K562 (cell line): Measurements from ENCODE around the gene FTSJ1.
"Not testable (repeated sequence)": the region's sequence is repeated elsewhere in the genome, so short reads cannot be mapped to it uniquely, and the experiment has no call there.

Source experiments
- ARHGAP35 ChIP-seq: fragments of 450-650 bp; IDR thresholded peaks from 2 replicates; pipeline ENCODE4 v1.6.1; 2018; ENCODE audit not compliant: partially characterized antibody
- ATF2 ChIP-seq: sonication (generic); formaldehyde crosslinking; IDR thresholded peaks from 2 replicates; pipeline ENCODE4 v1.8.1; 2022; ENCODE audit warnings: missing genetic modification reagents
- ATF7 ChIP-seq: fragments of 450-650 bp; IDR thresholded peaks from 2 replicates; pipeline ENCODE4 v1.7.1; 2014; ENCODE audit warnings: mild to moderate bottlenecking, moderate library complexity
- CTCF ChIP-seq, 3 experiments: IDR thresholded peaks in 2 of 3; conservative IDR thresholded peaks in 1 of 3; 2 replicates each; pipeline ENCODE4 v1.5.1; 2011 to 2012; ENCODE audit warnings: low read length in 3 of 3, mild to moderate bottlenecking in 3 of 3, control low read depth in 2 of 3, improper control_type of control experiment in 1 of 3, inconsistent platforms in 1 of 3, low read depth in 1 of 3, mixed read lengths in 1 of 3, moderate library complexity in 1 of 3; ENCODE audit not compliant: insufficient read depth in 2 of 3
- FOXP1 ChIP-seq: sonication (generic); formaldehyde crosslinking; IDR thresholded peaks from 2 replicates; pipeline ENCODE4 v1.8.0; 2022; ENCODE audit warnings: mild to moderate bottlenecking, missing genetic modification reagents
- HOXB6 ChIP-seq: fragments of 250-450 bp; sonication (Bioruptor Pico); IDR thresholded peaks from 2 replicates; pipeline ENCODE4 v1.5.1; 2022; ENCODE audit warnings: mild to moderate bottlenecking, borderline replicate concordance
- NR2C2 ChIP-seq, 2 experiments: fragments of 200-800 bp in 1 of 2; sonication (Bioruptor generic) in 1 of 2; sonication (generic) in 1 of 2; formaldehyde crosslinking in 1 of 2; IDR thresholded peaks; 2 replicates each; pipeline versions ENCODE4 v1.6.1 to v1.8.0; 2016 to 2022; ENCODE audit warnings: mild to moderate bottlenecking in 1 of 2, missing compliant biosample characterization in 1 of 2, missing genetic modification characterization in 1 of 2, missing genetic modification reagents in 1 of 2
- POLR2AphosphoS5 ChIP-seq: IDR thresholded peaks from 2 replicates; pipeline ENCODE4 v1.6.1; 2011; ENCODE audit warnings: mild to moderate bottlenecking, low read depth, low read length, moderate library complexity; ENCODE audit not compliant: control insufficient read depth, insufficient read depth
- RBBP5 ChIP-seq: fragments of 200-600 bp; sonication (generic); IDR thresholded peaks from 2 replicates; pipeline ENCODE4 v1.6.1; 2012; ENCODE audit warnings: borderline replicate concordance, mild to moderate bottlenecking, low read length, control low read depth, inconsistent platforms; ENCODE audit not compliant: insufficient read depth, poor library complexity, severe bottlenecking
- RERE ChIP-seq: sonication (generic); formaldehyde crosslinking; IDR thresholded peaks from 2 replicates; pipeline ENCODE4 v1.8.0; 2023; ENCODE audit warnings: missing genetic modification reagents, mild to moderate bottlenecking, borderline replicate concordance
- RUNX1 ChIP-seq: sonication (generic); IDR thresholded peaks from 2 replicates; pipeline ENCODE4 v1.6.1; 2016; ENCODE audit warnings: antibody characterized with exemption, low read depth
- ZNF282 ChIP-seq: sonication (generic); formaldehyde crosslinking; IDR thresholded peaks from 2 replicates; pipeline ENCODE4 v1.8.1; 2023; ENCODE audit warnings: missing genetic modification reagents

GRCh38 chrX:48519481-48519880 is 43.5 kb downstream of the FTSJ1 start:
- not testable (repeated sequence) for TF ChIP-seq FOXP1; CTCF (IDR thresholded peaks at IDR 0.05 in 2 of 3, conservative IDR thresholded peaks at IDR 0.05 in 1 of 3; ENCODE audit: insufficient read depth in 2 of 3, low read depth in 1 of 3, low read length in 3 of 3); ZNF282 (CRISPR knock-in tag); HOXB6; ARHGAP35; RBBP5; ATF2 (CRISPR knock-in tag); POLR2AphosphoS5; NR2C2 (CRISPR knock-in tag; IDR thresholded peaks at IDR 0.05); NR2C2 (tag; IDR thresholded peaks at IDR 0.05); RERE (CRISPR knock-in tag); RUNX1; ATF7
